ENCODE results near the gene RFESD. TPM values are rescaled to one million over a fixed set of nuclear protein-coding genes. Genes with fewer than 3 reads are reported as not detected.

Gene RFESD
- total and polyA plus RNA-seq, 2 of the 8 experiments (the other 6 are each of a cell fraction or from before 2014, with no cell fraction given) = 1.7 to 2.0 TPM

DNA sequence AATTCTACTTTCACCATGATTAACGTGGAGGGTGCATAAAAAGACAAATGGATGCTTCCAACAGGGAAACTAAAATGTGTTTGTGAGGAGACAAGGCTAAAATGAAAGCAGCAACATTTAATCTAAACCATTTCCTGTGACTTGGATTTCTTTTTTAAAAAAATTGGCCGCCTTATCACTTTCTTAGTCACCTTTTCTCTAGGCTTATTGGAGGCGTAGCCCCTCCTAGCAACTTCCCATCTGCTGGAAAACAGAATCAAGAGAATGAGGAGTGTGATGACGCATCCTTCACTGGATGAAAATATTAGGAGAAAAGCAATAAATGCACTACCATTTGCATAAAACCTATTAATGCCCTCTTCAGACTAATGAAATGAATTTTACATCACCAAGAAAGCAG lies 27.5 kb upstream of the RFESD start:
- POLR2A ChIA-PET (ENCODE audit: partially characterized antibody) = no interaction called here
- H3K4me3 ChIP-seq (ENCODE audit: extremely low read depth in 1 of 4, insufficient read depth in 2 of 4, low read depth in 3 of 4, low read length in 4 of 4) = peak overlapping the region in 1 of 4 experiments; percentile 60; a peak in 2 of 8 replicates
- TF ChIP-seq, protein P1, sequence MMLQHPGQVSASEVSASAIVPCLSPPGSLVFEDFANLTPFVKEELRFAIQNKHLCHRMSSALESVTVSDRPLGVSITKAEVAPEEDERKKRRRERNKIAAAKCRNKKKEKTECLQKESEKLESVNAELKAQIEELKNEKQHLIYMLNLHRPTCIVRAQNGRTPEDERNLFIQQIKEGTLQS (IDR thresholded peaks at IDR 0.05; ENCODE audit: insufficient read depth, low read depth, low read length) = no peak
- TF ChIP-seq SP2 (IDR thresholded peaks at IDR 0.05; ENCODE audit: low read length) = no peak
- no peak for TF ChIP-seq PHF8 (conservative IDR thresholded peaks at IDR 0.05; ENCODE audit: low read depth, low read length)
- no peak for TF ChIP-seq BCL11A (IDR thresholded peaks at IDR 0.05; ENCODE audit: low read depth in 2 of 2, low read length in 2 of 2)
- TF ChIP-seq CHD2 (IDR thresholded peaks at IDR 0.05; ENCODE audit: low read length) = no peak
- no peak for TF ChIP-seq FOSL1 (IDR thresholded peaks at IDR 0.05; ENCODE audit: insufficient read depth, low read depth, low read length)
- no peak for TF ChIP-seq E2F6 (IDR thresholded peaks at IDR 0.05)
- no peak for TF ChIP-seq SRF (IDR thresholded peaks at IDR 0.05; ENCODE audit: low read depth, low read length)
- no peak for TF ChIP-seq SAP30 (IDR thresholded peaks at IDR 0.05; ENCODE audit: insufficient read depth, insufficient replicate concordance, low read length)
- TF ChIP-seq TEAD4 (IDR thresholded peaks at IDR 0.05; ENCODE audit: low read depth, low read length) = no peak
- TF ChIP-seq KDM1A (IDR thresholded peaks at IDR 0.05; ENCODE audit: borderline replicate concordance, low read length) = no peak
- no peak for TF ChIP-seq EP300 (IDR thresholded peaks at IDR 0.05; ENCODE audit: borderline replicate concordance in 1 of 2, low read depth in 2 of 2, low read length in 2 of 2)
- no peak for TF ChIP-seq HDAC6 (IDR thresholded peaks at IDR 0.05; ENCODE audit: low read depth, low read length)

More for the DNA sequence above, 27.5 kb upstream of the RFESD start:
- Histone ChIP-seq H3K27me3 (replicated peaks in 1 of 4; ENCODE audit: control insufficient read depth in 3 of 4, extremely low read depth in 1 of 4, insufficient read depth in 3 of 4, low read length in 3 of 4) (peaks cover 10 to 49% (median 39%) of the 10 kb centered on the region in 4 experiments), H3K23ac (ENCODE audit: insufficient read length) (no peak overlapping the region), H4K91ac (replicated peaks; ENCODE audit: insufficient read length, low read length) (no peak overlapping the region), H2AK5ac (ENCODE audit: low read depth, low read length) (no peak overlapping the region), H2BK15ac (ENCODE audit: low read length) (no peak overlapping the region), H3K9ac (replicated peaks in 1 of 4; ENCODE audit: extremely low read depth in 1 of 4, low read depth in 3 of 4, low read length in 3 of 4) (no peak overlapping the region), H3K4ac (replicated peaks; ENCODE audit: insufficient read length, low read depth, low read length) (no peak overlapping the region), H3K14ac (ENCODE audit: insufficient read length) (no peak overlapping the region), H3K4me1 (replicated peaks in 1 of 4; ENCODE audit: control insufficient read depth in 3 of 4, insufficient read depth in 4 of 4, low read length in 3 of 4) (peaks cover 6 to 13% (median 9%) of the 10 kb centered on the region in 4 experiments), H3K23me2 (ENCODE audit: low read depth, low read length) (peaks cover 15% of the 10 kb centered on the region), H4K5ac (ENCODE audit: insufficient read length, low read depth, low read length) (no peak overlapping the region), H4K20me1 (replicated peaks in 1 of 2; ENCODE audit: control insufficient read depth in 1 of 2, insufficient read depth in 2 of 2, low read length in 2 of 2) (no peaks in the 10 kb centered on the region), H3K36me3 (ENCODE audit: control insufficient read depth in 2 of 4, insufficient read depth in 4 of 4, low read length in 3 of 4) (no peaks in the 10 kb centered on the region), H3K79me1 (ENCODE audit: low read depth, low read length) (no peaks in the 10 kb centered on the region), H2BK12ac (ENCODE audit: low read depth, low read length) (no peak overlapping the region), H2BK20ac (ENCODE audit: low read length) (no peak overlapping the region), H4K8ac (ENCODE audit: extremely low read depth, insufficient read depth, low read length) (no peak overlapping the region), H3K79me2 (ENCODE audit: control insufficient read depth in 1 of 2, insufficient read depth in 2 of 2, low read length in 2 of 2) (no peaks in the 10 kb centered on the region), H2AFZ (ENCODE audit: low read length) (no peak overlapping the region), H3K9me3 (ENCODE audit: insufficient read depth in 2 of 2, low read depth in 1 of 2, low read length in 1 of 2) (no peaks in the 10 kb centered on the region), H3K56ac (replicated peaks; ENCODE audit: insufficient read length, low read depth, low read length) (no peak overlapping the region), H3K27ac (ENCODE audit: low read depth, low read length) (no peak overlapping the region), H3K18ac (ENCODE audit: extremely low read depth, low read length) (no peak overlapping the region), H3K4me2 (ENCODE audit: insufficient read depth in 1 of 2, low read depth in 2 of 2, low read length in 2 of 2) (peak overlapping the region; percentile 91 to 95; a peak in 2 of 4 replicates), H2BK120ac (replicated peaks; ENCODE audit: low read depth, low read length) (no peak overlapping the region), H2BK5ac (ENCODE audit: low read depth, low read length) (no peak overlapping the region)
- WGBS, 2 experiments (ENCODE audit: extremely low coverage in 1 of 2, insufficient coverage in 1 of 2, insufficient read length in 1 of 2, insufficient replicate concordance in 2 of 2, low coverage in 1 of 2, low lambda C conversion rate in 2 of 2, missing lambda C conversion rate in 1 of 2) = 90% methylated on average over 4 of the region's 4 CpGs; no CpG with 5 or more reads in 1 of the 2 experiments
- FAIRE-seq = no peak
- DNase-seq (ENCODE audit: low read depth in 1 of 2, low spot score in 2 of 2) = no peak
- CTCF ChIA-PET (ENCODE audit: partially characterized antibody) = interaction anchor here (1.2 kb wide), 1 partner anchor 228 kb away, joined by 3 read pairs; no protein-coding TSS in a partner anchor

All from H1 (cell line).